Measurements from ENCODE around the gene LRP1B. TPM values are rescaled to one million over a fixed set of nuclear protein-coding genes. Genes with fewer than 3 reads are reported as not detected.

Gene LRP1B
- total RNA-seq, 2 donors from 2014 or later = 0.52 to 3.0 TPM

DNA sequence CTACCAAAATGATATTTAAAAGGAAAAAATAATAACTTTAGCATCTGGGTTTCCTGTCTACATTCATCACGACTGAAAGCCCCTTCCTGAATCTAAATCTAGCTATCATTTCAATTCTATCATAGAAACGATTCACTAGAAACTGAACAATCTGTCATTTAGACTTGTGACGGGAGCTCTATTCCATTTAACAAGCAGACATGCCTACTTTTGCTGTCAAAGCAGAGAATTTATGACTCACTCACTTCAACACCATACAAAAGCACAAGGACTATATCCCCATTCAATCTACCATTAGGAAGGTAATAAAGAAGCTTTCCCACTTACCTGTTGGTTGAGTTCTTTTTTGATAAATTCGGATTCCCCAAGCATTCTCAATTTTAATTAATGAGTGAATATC is 1072.3 kb downstream of the LRP1B start:
- intact Hi-C loops (cut with DNase I) = no loop called here
- ATAC-seq (no peak), DNase-seq (no peak)
- H3K27ac ChIP-seq = no peak overlapping the region
- no peak for TF ChIP-seq POLR2A (IDR thresholded peaks at IDR 0.05)
- no peak for TF ChIP-seq CTCF (IDR thresholded peaks at IDR 0.05)
- 53 to 56% methylated on average over 4 of the region's 4 CpGs for WGBS, 2 donors
- H3K27me3 ChIP-seq = no peaks in the 10 kb centered on the region
- no peak overlapping the region for H3K4me3 ChIP-seq
- H3K9me3 ChIP-seq = no peaks in the 10 kb centered on the region
- no peaks in the 10 kb centered on the region for H3K36me3 ChIP-seq (replicated peaks in 1 of 2; ENCODE audit: insufficient read depth in 1 of 2, low read depth in 2 of 2)
- H3K4me1 ChIP-seq = no peaks in the 10 kb centered on the region

GRCh38 chr2:141055531-141055930 is 1075.3 kb downstream of the LRP1B start:
- no peak for TF ChIP-seq CTCF (IDR thresholded peaks at IDR 0.05)
- TF ChIP-seq POLR2A (IDR thresholded peaks at IDR 0.05) = no peak
- DNase-seq (no peak), ATAC-seq (no peak)
- Histone ChIP-seq H3K36me3 (replicated peaks in 1 of 2; ENCODE audit: insufficient read depth in 1 of 2, low read depth in 2 of 2) (no peaks in the 10 kb centered on the region), H3K4me3 (no peak overlapping the region), H3K9me3 (no peaks in the 10 kb centered on the region), H3K4me1 (no peaks in the 10 kb centered on the region), H3K27ac (no peak overlapping the region), H3K27me3 (no peaks in the 10 kb centered on the region)
- 84 to 87% methylated on average over 1 of the region's 1 CpG for WGBS, 2 donors
- intact Hi-C loops (cut with DNase I) = no loop called here

DNA sequence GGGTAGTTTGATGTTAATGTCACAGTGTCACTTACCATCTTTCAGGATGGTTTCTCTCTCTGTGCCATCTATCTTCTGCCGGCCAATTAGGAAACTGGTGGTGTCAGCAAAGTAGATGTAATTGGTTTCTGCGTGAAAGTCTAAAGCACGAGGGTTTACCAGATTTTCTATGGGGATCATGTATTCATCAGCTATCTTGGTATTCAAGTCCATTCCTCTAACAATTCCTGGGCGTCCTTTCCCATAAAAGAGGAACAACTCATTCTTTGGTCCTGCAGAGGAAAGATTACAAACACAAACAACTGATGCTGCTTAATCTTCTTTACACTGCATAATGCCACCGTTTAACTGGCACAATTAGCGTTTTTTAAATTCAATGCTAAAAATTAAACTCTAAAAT is 1081.9 kb downstream of the LRP1B start:
- no peaks in the 10 kb centered on the region for H3K4me1 ChIP-seq
- no peak overlapping the region for H3K4me3 ChIP-seq
- H3K36me3 ChIP-seq (replicated peaks in 1 of 2; ENCODE audit: insufficient read depth in 1 of 2, low read depth in 2 of 2) = no peaks in the 10 kb centered on the region
- intact Hi-C loops (cut with DNase I) = no loop called here
- TF ChIP-seq POLR2A (IDR thresholded peaks at IDR 0.05) (no peak), CTCF (IDR thresholded peaks at IDR 0.05) (no peak)
- no peak overlapping the region for H3K27ac ChIP-seq
- 57 to 63% methylated on average over 6 of the region's 6 CpGs for WGBS, 2 donors
- no peaks in the 10 kb centered on the region for H3K27me3 ChIP-seq
- ATAC-seq (no peak), DNase-seq (no peak)
- H3K9me3 ChIP-seq = no peaks in the 10 kb centered on the region

GRCh38 chr2:141041281-141041680 is 1089.5 kb downstream of the LRP1B start:
- ATAC-seq (no peak), DNase-seq (no peak)
- 3 to 24% methylated on average over 1 of the region's 1 CpG for WGBS, 2 donors
- no peak overlapping the region for H3K27ac ChIP-seq
- no peak for TF ChIP-seq POLR2A (IDR thresholded peaks at IDR 0.05)
- no peak for TF ChIP-seq CTCF (IDR thresholded peaks at IDR 0.05)
- H3K36me3 ChIP-seq (replicated peaks in 1 of 2; ENCODE audit: insufficient read depth in 1 of 2, low read depth in 2 of 2) = no peaks in the 10 kb centered on the region
- H3K4me3 ChIP-seq = no peak overlapping the region
- H3K9me3 ChIP-seq = no peaks in the 10 kb centered on the region
- no peaks in the 10 kb centered on the region for H3K4me1 ChIP-seq
- no peaks in the 10 kb centered on the region for H3K27me3 ChIP-seq
- intact Hi-C loops (cut with DNase I) = no loop called here

DNA sequence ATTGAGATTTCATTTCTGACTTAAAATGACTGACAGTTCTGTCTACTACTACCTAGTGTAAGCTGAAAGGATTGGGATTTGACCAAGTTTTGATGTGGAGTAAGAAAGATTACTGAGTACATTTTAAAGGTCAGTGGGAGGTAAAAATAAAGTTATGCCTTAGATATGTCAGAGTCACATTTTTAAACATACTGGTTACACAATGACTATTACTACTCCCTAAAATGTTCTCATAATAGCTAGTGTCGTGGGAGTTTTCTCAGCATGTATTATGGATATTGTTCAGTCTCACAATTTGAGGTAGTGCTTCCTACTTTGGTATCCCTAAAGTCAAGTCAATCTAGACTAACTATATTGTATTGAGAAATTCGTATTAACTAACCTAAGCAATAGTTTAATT is 1092.5 kb downstream of the LRP1B start:
- H3K9me3 ChIP-seq = no peaks in the 10 kb centered on the region
- H3K27ac ChIP-seq = no peak overlapping the region
- intact Hi-C loops (cut with DNase I) = no loop called here
- no peak overlapping the region for H3K4me3 ChIP-seq
- ATAC-seq (no peak), DNase-seq (no peak)
- H3K36me3 ChIP-seq (replicated peaks in 1 of 2; ENCODE audit: insufficient read depth in 1 of 2, low read depth in 2 of 2) = no peaks in the 10 kb centered on the region
- no peak for TF ChIP-seq POLR2A (IDR thresholded peaks at IDR 0.05)
- TF ChIP-seq CTCF (IDR thresholded peaks at IDR 0.05) = no peak
- no peaks in the 10 kb centered on the region for H3K27me3 ChIP-seq
- 56 to 65% methylated on average over 2 of the region's 2 CpGs for WGBS, 2 donors
- no peaks in the 10 kb centered on the region for H3K4me1 ChIP-seq
